GM12874 (cell line): Measurements from ENCODE around the gene MEF2D.

Source experiments
- CTCF ChIP-seq: IDR thresholded peaks from 2 replicates; pipeline ENCODE4 v1.5.1; 2011; ENCODE audit warnings: low read depth, mild to moderate bottlenecking, control low read depth, low read length, moderate library complexity; ENCODE audit not compliant: insufficient read depth

MEF2D gene

GRCh38 chr1:156494309-156494895 is 6.2 kb downstream of the MEF2D start:
- no peak for TF ChIP-seq CTCF

- TF ChIP-seq CTCF: no peak
Measured at GRCh38 chr1:156493742-156494141, 6.8 kb downstream of the MEF2D start.

- no peak for TF ChIP-seq CTCF
Measured at GRCh38 chr1:156493154-156493631, 7.4 kb downstream of the MEF2D start.

- no peak for TF ChIP-seq CTCF
Measured at GRCh38 chr1:156492591-156493080, 7.9 kb downstream of the MEF2D start.

- TF ChIP-seq CTCF: no peak
Measured at GRCh38 chr1:156492013-156492590, 8.5 kb downstream of the MEF2D start.

- no peak for TF ChIP-seq CTCF
Measured at GRCh38 chr1:156491151-156491949, 9.2 kb downstream of the MEF2D start.

GRCh38 chr1:156490401-156491032 is 10.1 kb downstream of the MEF2D start:
- TF ChIP-seq CTCF: no peak; the same call in 1 of the 2 replicates
